HG02981 (cell line): ENCODE measurements around the gene ATP9B.
"Not testable (repeated sequence)": the region's sequence is repeated elsewhere in the genome, so short reads cannot be mapped to it uniquely, and the experiment has no call there.

Source experiments
- ATAC-seq: cut with Tn5 transposase; IDR thresholded peaks from one replicate; pipeline ENCODE4 v1.9.1; 2021; ENCODE audit warnings: mild to moderate bottlenecking, moderate library complexity; ENCODE audit not compliant: unreplicated experiment

Gene ATP9B

DNA sequence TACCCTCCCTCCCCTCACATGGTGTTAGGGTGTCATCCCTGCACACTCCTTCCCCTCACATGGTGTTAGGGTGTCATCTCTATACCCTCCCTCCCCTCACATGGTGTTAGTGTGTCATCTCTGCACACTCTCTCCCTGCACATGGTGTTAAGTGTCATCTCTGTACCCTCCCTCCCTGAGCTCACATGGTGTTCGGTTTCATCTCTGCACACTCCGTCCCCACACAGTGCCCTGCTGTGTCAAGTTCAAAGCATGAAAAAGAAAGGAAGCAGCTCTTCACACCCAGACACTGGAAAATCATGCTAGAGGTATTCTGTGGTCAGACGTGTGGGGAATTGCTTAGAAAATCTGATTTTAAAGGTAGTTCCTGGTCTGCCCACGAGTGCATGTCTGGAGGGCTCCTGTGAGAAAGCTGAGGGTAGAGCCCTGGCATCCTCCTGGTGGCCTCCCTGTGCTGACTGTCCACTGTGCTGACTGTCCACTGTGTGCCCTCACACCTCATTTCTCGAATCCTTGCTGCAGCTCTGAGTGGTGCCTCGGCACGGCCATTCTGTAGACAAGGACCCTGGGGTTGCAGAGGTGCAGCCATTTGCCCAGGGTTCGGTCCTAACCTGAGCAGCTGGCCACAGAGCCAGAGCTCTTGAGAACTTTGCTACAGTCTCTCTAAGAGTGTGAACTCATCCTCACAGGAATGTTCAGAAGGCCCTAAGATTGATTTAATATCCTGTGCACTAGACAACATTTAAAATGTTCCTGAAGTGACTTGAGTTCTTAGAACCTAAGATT, 257.4 kb downstream of the ATP9B start:
- ATAC-seq: no peak

DNA sequence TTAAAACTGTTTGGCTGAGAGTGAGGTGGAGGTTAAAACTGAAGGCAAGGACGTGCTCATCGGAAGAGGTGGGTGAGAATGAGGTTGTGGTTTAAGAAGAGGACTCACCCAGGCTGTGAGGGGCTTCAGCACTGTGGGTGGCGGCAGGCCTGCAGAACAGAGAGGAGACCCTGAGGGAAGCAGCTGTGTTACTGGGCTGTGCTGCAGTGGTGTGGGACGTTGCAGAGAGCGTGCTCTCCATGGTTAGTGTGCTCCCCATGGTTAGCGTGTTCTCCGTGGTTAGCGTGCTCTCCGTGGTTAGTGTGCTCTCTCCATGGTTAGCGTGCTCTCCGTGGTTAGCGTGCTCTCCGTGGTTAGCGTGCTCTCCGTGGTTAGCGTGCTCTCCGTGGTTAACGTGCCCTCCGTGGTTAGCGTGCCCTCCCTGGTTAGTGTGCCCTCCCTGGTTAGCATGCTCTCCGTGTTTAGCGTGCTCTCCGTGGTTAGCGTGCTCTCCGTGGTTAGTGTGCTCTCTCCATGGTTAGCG, 258.1 kb downstream of the ATP9B start:
- ATAC-seq: no peak

DNA sequence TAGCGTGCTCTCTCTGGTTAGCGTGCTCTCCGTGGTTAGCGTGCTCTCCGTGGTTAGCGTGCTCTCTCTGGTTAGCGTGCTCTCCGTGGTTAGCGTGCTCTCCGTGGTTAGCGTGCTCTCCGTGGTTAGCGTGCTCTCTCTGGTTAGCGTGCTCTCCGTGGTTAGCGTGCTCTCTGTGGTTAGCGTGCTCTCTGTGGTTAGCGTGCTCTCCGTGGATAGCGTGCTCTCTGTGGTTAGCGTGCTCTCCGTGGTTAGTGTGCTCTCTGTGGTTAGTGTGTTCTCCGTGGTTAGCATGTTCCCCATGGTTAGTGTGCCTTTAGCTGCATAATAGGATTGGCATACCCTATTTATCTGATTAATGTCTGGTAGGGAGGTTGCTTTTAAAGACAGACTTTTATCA, 258.7 kb downstream of the ATP9B start:
- not testable (repeated sequence) for ATAC-seq

DNA sequence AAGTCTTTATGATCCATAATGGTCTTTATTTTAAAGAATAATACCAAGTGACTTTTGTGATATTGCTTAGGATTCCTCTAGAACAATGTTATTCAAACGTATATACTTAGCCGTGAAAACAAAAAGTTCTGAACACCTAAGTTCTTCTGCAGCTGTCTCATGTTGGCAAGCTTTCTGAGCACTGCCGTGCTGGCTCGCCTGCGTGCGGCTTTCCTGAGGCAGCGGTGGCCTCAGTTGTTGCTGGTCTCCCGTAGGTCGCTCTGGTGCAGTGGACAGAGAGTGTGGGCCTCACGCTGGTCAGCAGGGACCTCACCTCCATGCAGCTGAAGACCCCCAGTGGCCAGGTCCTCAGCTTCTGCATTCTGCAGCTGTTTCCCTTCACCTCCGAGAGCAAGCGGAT, 259.7 kb downstream of the ATP9B start:
- ATAC-seq: no peak

DNA sequence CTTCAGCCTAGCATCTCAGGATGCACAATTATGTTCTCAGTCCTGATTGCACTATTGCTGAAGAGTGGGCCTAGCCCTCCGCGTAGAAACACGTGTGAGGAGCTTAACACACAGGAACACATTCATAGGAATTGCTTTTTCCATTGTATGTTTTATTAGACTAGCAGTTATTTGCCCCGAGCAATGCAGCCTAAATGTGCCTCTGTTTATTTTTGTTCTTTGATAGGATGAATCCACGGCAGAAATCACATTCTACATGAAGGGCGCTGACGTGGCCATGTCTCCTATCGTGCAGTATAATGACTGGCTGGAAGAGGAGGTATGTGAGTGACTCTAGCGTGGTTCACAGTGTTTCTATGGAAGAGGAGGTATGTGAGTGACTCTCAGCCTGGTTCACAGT, 260.6 kb downstream of the ATP9B start:
- no peak for ATAC-seq

DNA sequence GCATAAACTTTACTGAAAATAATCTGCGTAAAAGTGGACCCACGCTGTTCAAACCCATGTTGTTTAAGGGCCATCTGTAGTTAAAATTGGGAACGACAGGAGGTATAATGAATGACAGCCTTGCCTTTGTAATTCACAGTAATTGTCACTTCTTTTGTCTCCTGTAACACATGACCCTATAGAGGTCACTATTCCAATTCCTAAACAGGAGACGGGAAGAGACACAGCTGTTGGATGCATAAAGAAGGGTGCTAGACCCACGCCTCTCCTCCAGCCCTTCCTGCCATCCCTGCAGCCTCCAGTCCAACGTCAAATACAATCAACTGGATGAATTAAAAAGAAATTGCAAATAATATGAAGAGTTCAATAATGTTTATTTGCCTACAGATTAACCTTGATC, 263.5 kb downstream of the ATP9B start:
- ATAC-seq: no peak

DNA sequence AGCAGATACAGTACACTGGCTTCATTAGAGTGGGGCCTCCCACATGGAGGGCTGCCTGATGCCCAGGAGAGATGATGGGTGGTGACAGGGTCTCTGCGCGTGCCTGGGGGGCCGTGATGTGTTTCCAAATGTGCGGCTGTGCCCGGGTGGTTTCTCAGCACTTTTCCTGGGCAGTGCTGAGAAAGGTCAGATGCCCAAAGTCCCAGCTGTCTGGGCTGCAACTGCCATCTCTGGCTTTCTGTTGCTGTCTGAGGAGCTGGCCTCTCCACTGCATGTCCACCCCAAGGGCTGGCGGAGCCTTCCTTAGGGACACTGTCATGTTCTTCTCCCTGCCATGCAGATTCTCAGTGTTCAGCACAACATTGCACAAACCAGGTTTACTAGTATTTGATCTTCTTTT, 263.9 kb downstream of the ATP9B start:
- ATAC-seq: no peak

DNA sequence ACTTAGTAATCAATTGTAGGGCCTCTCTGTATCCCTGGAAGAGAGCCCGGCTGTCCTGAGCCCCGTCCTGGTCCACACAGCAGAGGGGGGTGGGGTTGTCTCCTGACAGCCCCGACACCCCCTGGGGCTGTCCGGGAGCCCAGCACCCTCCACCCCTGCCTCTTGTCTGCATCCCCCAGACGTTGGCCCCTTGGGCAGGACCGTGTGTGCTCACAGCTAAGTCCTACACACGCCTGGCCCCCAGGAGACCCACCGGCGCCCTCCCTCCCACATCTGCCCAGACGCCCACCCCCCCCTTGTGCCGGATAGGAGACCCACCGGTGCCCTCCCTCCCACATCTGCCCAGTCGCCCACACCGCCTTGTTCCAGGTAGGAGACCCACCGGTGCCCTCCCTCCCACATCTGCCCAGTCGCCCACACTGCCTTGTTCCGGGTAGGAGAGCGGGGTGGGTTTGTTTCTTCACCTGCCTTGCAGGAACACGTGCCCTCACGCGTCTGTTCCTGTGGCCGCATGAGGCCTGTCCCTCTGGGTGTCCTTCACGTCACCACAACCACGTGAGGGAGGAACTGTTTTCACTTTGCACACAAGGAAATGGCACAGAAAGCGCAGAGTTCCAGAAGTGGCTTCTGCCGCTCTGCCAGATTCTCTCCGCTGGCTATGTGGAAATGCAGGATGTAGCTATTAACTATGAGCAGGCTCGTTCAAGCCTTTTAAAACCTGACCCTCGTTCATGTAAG, 265.5 kb downstream of the ATP9B start:
- no peak for ATAC-seq

DNA sequence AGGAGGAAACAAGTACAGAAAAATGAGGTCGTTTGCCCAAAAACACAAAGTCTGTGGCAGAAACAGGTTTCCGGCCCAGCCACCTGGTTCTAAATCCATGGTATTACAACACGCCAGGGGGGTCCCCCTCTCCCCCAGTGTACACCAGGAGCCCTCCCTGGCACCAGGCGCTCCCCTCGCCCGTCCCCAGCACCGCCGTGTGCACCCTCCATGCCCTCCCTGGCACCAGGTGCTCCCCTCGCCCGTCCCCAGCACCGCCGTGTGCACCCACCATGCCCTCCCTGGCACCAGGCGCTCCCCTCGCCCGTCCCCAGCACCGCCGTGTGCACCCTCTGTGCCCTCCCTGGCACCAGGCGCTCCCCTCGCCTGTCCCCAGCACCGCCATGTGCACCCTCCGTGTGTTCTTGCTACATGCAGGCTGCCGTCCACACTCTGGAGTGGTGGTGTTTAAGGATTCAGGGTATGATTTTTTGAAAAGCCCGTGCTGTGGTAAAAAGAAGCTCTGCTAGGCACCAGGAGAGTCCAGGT, 266.7 kb downstream of the ATP9B start:
- ATAC-seq: no peak

DNA sequence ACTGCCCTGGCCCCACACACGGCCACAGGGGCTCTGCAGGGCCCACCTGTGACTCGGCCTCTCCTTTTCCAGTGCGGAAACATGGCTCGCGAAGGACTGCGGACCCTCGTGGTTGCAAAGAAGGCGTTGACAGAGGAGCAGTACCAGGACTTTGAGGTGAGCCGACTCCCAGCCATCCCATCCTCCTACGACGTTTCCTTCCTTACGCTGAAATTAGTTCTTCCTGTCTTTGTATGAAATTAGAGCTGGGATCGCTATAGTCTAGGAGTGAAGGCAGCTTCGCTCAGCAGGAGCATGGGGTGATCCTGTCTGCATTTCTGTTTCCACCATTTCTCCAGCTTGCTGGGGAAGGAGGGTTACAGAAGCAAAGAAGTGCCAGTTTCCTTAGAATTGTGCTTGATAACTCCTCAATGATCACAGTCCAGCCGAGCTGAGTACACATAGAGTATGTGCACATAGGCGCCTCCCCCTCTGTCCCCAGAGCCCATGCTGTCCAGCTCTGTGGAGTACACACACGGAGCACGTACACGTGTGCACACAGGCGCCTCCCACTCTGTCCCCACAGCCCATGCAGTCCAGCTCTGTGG, 267.5 kb downstream of the ATP9B start:
- no peak for ATAC-seq

DNA sequence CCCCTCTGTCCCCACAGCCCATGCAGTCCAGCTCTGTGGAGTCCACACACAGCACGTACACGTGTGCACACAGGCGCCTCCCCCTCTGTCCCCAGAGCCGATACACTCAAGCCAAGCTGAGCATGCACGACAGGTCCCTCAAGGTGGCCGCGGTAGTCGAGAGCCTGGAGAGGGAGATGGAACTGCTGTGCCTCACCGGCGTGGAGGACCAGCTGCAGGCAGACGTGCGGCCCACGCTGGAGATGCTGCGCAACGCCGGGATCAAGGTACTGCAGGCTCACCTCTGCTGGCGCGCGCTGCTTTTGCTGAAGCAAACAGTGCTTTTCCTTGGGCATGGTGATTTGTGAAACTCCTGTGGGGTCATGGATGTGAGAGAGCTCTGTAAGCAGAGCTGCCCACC, 268.0 kb downstream of the ATP9B start:
- ATAC-seq: no peak

DNA sequence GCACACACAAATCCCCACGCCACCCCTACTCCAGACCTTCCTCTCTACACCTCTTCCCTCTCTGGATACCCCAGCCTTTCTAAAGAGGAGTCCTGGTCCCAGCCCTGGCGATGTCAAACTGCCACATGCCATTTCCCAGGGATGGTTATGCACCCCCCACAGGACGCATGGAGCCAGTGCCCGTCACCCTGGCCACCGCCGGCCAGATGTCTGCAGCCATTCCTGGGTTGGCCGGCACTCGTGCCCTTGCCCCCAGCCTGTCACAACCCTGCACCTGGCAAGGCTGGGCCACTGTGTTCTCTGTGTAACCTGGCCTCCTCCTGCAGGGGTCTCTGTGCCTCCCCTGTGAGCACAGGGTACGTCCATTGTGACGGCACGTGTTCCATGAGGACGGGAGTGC, 268.4 kb downstream of the ATP9B start:
- no peak for ATAC-seq

DNA sequence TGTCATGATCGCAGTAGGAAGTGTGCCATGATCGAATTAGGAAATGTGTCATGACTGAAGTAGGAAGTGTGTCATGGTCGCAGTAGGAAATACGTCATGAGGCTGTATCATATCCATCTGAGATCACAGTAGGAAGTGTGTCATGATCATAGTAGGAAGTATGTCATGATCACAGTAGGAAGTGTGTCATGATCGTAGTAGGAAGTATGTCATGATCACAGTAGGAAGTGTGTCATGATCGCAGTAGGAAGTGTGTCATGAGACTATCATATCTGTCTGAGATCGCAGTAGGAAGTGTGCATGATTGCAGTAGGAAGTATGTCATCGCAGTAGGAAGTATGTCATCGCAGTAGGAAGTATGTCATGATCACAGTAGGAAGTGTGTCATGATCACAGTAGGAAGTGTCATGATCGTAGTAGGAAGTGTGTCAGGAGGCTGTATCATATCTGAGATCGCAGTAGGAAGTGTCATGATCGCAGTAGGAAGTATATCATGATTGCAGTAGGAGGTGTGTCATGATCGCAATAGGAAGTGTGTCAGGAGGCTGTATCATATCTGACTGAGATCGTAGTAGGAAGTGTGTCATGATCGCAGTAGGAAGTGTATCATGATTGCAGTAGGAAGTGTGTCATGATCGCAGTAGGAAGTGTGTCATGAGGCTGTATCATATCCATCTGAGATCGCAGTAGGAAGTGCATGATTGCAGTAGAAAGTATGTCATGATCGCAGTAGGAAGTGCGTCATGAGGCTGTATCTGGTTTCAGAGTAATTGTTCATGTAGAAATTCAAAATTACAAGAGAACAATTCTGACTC, 270.1 kb downstream of the ATP9B start:
- no peak for ATAC-seq

DNA sequence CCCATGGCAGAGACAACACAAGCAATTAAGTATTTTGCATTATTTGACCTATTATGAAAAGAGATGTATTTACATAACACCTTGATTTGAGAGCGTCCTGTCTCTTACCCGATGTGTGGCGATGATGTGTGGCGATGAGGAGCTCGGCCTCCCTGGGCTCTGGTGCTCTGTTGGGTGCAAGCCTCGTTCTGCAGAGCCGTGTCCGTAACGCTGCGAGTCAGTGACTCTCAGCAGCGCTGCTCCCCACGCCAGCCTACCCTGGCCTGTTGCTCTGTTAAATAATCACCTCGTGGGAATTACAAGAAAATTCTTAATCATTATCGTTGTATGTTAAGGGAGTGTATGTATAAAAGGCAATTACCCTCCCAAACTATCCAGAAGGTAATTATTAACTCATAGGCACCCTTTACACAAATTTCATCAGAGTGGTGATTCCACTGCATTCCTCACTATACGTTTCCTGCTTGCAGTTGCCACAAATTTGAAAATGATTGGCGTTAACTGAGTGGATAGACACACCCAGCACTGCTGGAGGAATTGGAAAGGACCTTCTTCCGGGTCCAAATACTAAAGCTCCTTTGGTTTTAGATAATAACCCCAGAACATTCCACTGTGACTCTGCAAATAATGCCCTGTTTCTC, 274.5 kb downstream of the ATP9B start:
- no peak for ATAC-seq

DNA sequence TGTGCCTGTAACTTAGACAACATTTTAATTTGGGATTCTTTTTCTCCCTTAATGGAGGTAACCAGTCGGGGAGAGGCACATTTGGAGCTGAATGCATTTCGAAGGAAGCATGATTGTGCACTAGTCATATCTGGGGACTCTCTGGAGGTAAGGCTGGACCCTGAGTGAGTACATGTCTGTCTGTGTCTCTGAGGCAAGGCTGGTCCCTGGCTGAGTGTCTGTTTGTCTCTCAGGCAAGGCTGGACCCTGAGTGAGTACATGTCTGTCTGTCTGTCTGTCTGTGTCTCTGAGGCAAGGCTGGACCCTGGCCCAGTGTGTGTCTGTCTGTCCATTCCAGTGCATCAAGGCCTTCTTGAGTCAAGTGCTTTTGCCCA, 275.0 kb downstream of the ATP9B start:
- ATAC-seq: no peak

DNA sequence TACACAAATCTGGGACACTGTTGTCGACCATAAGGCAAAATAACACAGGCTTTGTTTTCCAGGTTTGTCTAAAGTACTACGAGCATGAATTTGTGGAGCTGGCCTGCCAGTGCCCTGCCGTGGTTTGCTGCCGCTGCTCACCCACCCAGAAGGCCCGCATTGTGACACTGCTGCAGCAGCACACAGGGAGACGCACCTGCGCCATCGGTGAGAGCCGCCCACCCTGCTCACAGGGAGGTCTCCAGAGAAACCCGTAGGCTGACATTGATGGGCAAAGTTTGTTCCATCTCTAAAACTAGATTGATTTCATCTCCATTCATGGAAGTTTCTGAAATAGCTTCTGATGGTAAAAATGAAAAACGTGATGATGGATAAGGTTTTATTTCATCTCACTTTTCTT, 276.2 kb downstream of the ATP9B start:
- no peak for ATAC-seq

DNA sequence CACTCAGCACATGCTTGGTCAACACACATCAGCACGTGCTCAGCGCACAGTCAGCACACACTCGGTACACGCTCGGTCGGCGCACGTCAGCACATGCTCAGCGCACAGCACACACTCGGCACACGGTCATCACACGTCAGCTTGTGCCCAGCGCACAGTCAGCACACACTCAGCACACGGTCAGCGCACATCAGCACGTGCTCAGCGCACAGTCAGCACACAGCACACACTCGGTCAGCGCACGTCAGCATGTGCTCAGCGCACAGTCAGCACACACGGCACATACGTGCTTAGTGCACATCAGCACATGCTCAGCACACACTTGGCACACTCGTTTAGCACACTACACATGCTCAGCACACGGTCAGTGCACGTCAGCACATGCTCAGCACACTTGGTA, 276.8 kb downstream of the ATP9B start:
- no peak for ATAC-seq

DNA sequence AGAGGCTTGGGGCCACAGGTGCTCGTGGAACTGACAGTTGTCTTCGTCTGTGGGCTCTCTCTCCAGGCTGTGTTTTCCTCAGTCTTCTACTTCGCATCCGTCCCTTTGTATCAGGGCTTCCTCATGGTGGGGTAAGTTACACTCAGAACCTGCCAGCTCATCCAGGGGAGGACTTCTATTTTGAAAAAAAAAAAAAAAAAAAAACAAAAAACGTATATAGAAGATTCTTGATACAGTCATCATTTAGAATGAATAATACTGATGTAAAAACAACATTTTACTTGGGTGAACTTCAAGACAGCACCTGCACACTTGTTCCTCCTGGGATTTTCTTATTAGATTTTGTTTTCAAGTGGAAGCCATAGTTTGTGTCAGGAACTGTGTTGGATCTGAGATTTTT, 278.9 kb downstream of the ATP9B start:
- ATAC-seq: no peak

DNA sequence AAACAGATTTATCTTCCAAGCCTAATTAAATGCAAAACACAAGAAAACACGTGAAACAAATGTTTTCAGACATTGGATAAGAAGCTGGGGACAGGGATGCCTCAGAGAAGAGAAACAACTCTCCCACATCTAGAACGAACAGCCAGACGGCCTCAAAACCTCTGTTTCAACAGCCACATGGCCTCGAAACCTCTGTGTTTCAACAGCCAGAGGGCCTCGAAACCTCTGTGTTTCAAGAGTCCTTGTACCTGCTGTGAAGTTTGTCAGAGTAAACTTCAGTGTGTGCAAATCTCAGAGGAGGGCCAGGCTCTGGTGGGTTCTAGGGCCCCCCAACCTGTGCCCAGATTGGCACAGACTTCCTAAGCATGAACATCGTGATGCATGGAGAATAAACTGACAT, 283.2 kb downstream of the ATP9B start:
- no peak for ATAC-seq

DNA sequence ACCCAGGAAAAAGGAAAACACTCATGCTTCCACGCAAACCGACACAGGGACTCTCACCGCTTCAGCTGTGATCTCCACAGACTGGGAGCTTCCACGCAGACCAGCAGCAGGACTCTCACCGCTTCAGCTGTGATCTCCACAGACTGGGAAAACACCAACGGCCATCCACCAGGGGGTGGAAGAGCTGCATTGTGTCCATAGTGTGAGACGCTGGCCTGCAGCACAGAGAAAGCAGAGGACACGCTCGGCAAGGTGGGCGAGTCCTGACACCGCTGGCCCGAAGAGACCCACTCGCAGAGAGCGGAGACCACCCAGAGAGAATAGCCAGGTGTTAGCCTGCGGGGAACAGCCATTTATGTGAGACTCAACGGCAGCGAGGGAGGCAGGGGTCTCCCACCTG, 284.1 kb downstream of the ATP9B start:
- no peak for ATAC-seq
